A673 (cell line): ENCODE measurements around the gene ZFPM1. TPM values are rescaled to one million over a fixed set of nuclear protein-coding genes. Genes with fewer than 3 reads are reported as not detected.

Experiments
- BruUV-seq: library from RNA; stranded (reverse); fragments of 400-500 nt; replicated peaks from 2 replicates; lab custom pipeline; 2021; lab: Mats Ljungman, UMichigan
- CTCF ChIA-PET: fragments of 300-600 bp; sonication (Branson Sonifier 250); formaldehyde crosslinking; loops from one replicate; lab custom pipeline; 2022; ENCODE audit warnings: antibody characterized with exemption; lab: Charles Lee
- POLR2A ChIA-PET: fragments of 300-600 bp; sonication (Branson Sonifier 250); formaldehyde crosslinking; loops from one replicate; lab custom pipeline; 2022; ENCODE audit warnings: antibody characterized with exemption; ENCODE audit not compliant: low non-redundant PET; lab: Charles Lee
- DNase-seq: peaks from one replicate; pipeline ENCODE4 v3.0.0-alpha.2; 2015; ENCODE audit warnings: low spot score
- H3K27ac ChIP-seq: fragments of 200-600 bp; sonication (generic); 2 replicates; pipeline ENCODE4 v1.5.1; 2016; ENCODE audit warnings: mixed run types, low read depth, mild to moderate bottlenecking, mixed read lengths, antibody characterized with exemption, low read length; ENCODE audit not compliant: poor library complexity, severe bottlenecking
- H3K27me3 ChIP-seq: fragments of 200-600 bp; sonication (generic); replicated peaks from 2 replicates; pipeline ENCODE4 v1.6.1; 2017; ENCODE audit warnings: mixed run types, low read depth, mild to moderate bottlenecking, mixed read lengths, antibody characterized with exemption, low read length; ENCODE audit not compliant: insufficient read depth, poor library complexity
- H3K36me3 ChIP-seq: fragments of 200-600 bp; sonication (generic); 2 replicates; pipeline ENCODE4 v1.6.1; 2016; ENCODE audit warnings: mixed run types, mild to moderate bottlenecking, mixed read lengths, antibody characterized with exemption, low read length; ENCODE audit not compliant: insufficient read depth, poor library complexity, severe bottlenecking
- H3K4me1 ChIP-seq: fragments of 200-600 bp; sonication (generic); 2 replicates; pipeline ENCODE4 v1.6.1; 2017; ENCODE audit warnings: mixed run types, mild to moderate bottlenecking, mixed read lengths, antibody characterized with exemption, low read length; ENCODE audit not compliant: insufficient read depth, poor library complexity, severe bottlenecking
- H3K4me3 ChIP-seq: fragments of 200-600 bp; sonication (generic); 2 replicates; pipeline ENCODE4 v1.5.1; 2016; ENCODE audit warnings: low read depth, mixed run types, mild to moderate bottlenecking, mixed read lengths, low read length; ENCODE audit not compliant: poor library complexity, severe bottlenecking
- H3K9me3 ChIP-seq: fragments of 200-600 bp; sonication (generic); 2 replicates; pipeline ENCODE4 v1.6.1; 2016; ENCODE audit warnings: mixed run types, low read depth, mild to moderate bottlenecking, mixed read lengths, antibody characterized with exemption, low read length; ENCODE audit not compliant: poor library complexity, severe bottlenecking
- EZH2 ChIP-seq: fragments of 200-600 bp; sonication (generic); IDR thresholded peaks from 2 replicates; pipeline ENCODE4 v1.6.1; 2017; ENCODE audit warnings: borderline replicate concordance, low read depth, mild to moderate bottlenecking, mixed read lengths, antibody characterized with exemption, low read length; ENCODE audit not compliant: poor library complexity, severe bottlenecking
- intact Hi-C: fragments of 100-400 bp; cut with micrococcal nuclease; formaldehyde crosslinking; loops from one replicate; pipeline ENCODE4 v1.10.0; 2022; ENCODE audit not compliant: unreplicated experiment
- total RNA-seq: library from RNA; stranded (reverse); gene quantifications from 2 replicates; pipeline ENCODE4 v1.2.3, GENCODE V29; 2021
- TF ChIP-seq, protein P1 (sequence below): fragments of 300-800, 200-600 bp; sonication (generic); conservative IDR thresholded peaks from 2 replicates; pipeline ENCODE4 v1.5.1; 2017; ENCODE audit warnings: low read depth, mild to moderate bottlenecking, antibody characterized with exemption, low read length, moderate library complexity, mixed read lengths

Gene ZFPM1
- total RNA-seq, 1 experiment from 2014 or later: 5.6 TPM

DNA sequence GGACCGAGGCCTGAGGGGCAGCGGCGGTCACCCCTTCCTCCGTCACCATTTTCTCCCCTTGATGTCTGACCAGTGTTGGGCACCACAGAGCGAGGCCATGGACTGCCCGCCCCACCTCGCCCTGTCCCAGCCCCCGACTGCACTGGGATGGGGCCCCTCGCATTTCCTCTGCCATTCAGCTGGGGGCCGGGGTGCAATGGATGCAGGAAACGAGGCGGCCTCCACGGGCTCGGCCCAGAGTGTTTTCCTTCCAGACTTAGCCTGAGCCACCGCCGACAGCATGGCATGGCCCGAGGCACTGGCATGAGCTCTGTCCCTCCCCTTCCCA, 72.5 kb downstream of the ZFPM1 start:
- Histone ChIP-seq H3K4me3 (no peak overlapping the region), H3K9me3 (no peaks in the 10 kb centered on the region), H3K4me1 (peaks cover 14% of the 10 kb centered on the region), H3K36me3 (no peaks in the 10 kb centered on the region), H3K27me3 (peaks cover 19% of the 10 kb centered on the region), H3K27ac (no peak overlapping the region)
- no TSS peak for BruUV-seq
- intact Hi-C loops: no loop called here
- no peak for TF ChIP-seq EZH2
- TF ChIP-seq, protein P1, sequence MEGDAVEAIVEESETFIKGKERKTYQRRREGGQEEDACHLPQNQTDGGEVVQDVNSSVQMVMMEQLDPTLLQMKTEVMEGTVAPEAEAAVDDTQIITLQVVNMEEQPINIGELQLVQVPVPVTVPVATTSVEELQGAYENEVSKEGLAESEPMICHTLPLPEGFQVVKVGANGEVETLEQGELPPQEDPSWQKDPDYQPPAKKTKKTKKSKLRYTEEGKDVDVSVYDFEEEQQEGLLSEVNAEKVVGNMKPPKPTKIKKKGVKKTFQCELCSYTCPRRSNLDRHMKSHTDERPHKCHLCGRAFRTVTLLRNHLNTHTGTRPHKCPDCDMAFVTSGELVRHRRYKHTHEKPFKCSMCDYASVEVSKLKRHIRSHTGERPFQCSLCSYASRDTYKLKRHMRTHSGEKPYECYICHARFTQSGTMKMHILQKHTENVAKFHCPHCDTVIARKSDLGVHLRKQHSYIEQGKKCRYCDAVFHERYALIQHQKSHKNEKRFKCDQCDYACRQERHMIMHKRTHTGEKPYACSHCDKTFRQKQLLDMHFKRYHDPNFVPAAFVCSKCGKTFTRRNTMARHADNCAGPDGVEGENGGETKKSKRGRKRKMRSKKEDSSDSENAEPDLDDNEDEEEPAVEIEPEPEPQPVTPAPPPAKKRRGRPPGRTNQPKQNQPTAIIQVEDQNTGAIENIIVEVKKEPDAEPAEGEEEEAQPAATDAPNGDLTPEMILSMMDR: no peak
- DNase-seq: no peak
- ChIA-PET POLR2A (no interaction called here), CTCF (no interaction called here)

- H3K9me3 ChIP-seq: no peaks in the 10 kb centered on the region
- CTCF ChIA-PET: interaction anchor here (0.7 kb wide), 1 partner anchor 74 kb away, joined by 5 read pairs; the partner anchor contains the start of gene ZFPM1
- no peak overlapping the region for H3K4me3 ChIP-seq
- no peaks in the 10 kb centered on the region for H3K36me3 ChIP-seq
- intact Hi-C loops: no loop called here
- POLR2A ChIA-PET: no interaction called here
- no peak for DNase-seq
- peaks cover 14% of the 10 kb centered on the region for H3K4me1 ChIP-seq
- no TSS peak for BruUV-seq
- TF ChIP-seq, protein P1: no peak
- no peak for TF ChIP-seq EZH2
- H3K27me3 ChIP-seq: peaks cover 19% of the 10 kb centered on the region
- H3K27ac ChIP-seq: no peak overlapping the region
Observed at GRCh38 chr16:88526008-88526905, 73.2 kb downstream of the ZFPM1 start.

DNA sequence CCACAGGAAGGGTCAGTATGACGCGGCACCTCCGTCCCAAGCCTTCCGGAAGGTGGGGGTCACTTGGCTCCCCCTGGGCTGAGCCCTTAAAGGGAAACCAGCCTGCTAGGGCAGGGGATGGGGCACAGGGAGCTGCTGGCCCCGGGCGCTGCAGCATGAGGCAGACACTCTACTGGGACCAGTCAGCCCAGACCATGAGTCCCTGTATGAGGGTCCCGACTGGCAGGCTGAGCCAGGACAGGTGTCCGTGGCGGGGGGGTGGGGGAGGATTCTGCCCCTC, 73.8 kb downstream of the ZFPM1 start:
- ChIA-PET CTCF (no interaction called here), POLR2A (no interaction called here)
- Histone ChIP-seq H3K9me3 (no peaks in the 10 kb centered on the region), H3K4me3 (no peak overlapping the region), H3K36me3 (no peaks in the 10 kb centered on the region), H3K4me1 (peaks cover 14% of the 10 kb centered on the region), H3K27me3 (peaks cover 19% of the 10 kb centered on the region), H3K27ac (no peak overlapping the region)
- no TSS peak for BruUV-seq
- intact Hi-C loops: loop anchor here (1.0 kb wide), 1 partner anchor 84 kb away; no protein-coding TSS in a partner anchor
- TF ChIP-seq EZH2: no peak
- TF ChIP-seq, protein P1: no peak
- no peak for DNase-seq
